ENCODE data around the gene ACIN1.
"Not testable (repeated sequence)": the region's sequence is repeated elsewhere in the genome, so short reads cannot be mapped to it uniquely, and the experiment has no call there.

Gene ACIN1

GRCh38 chr14:23023022-23023794, 71.7 kb downstream of the ACIN1 start:
- no peak overlapping the region for H3K9ac ChIP-seq (ENCODE audit: low read depth, low read length)
- no peaks in the 10 kb centered on the region for H3K9me3 ChIP-seq (replicated peaks; ENCODE audit: low read length)
- H3K36me3 ChIP-seq (ENCODE audit: insufficient read depth, low read length) = peaks cover 27% of the 10 kb centered on the region
- no peaks in the 10 kb centered on the region for H3K4me1 ChIP-seq (ENCODE audit: control insufficient read depth, insufficient read depth, low read length)
- no peaks in the 10 kb centered on the region for H3K27me3 ChIP-seq (ENCODE audit: control insufficient read depth, insufficient read depth, low read length)
- H3K4me3 ChIP-seq (ENCODE audit: low read length) = no peak overlapping the region
- H3K4me2 ChIP-seq (ENCODE audit: low read length) = no peak overlapping the region

GRCh38 chr14:23021889-23022442, 73.0 kb downstream of the ACIN1 start:
- Histone ChIP-seq H3K36me3 (ENCODE audit: insufficient read depth, low read length) (peaks cover 20% of the 10 kb centered on the region), H3K4me2 (ENCODE audit: low read length) (no peak overlapping the region), H3K27me3 (ENCODE audit: control insufficient read depth, insufficient read depth, low read length) (no peaks in the 10 kb centered on the region), H3K4me1 (ENCODE audit: control insufficient read depth, insufficient read depth, low read length) (no peaks in the 10 kb centered on the region), H3K9ac (ENCODE audit: low read depth, low read length) (no peak overlapping the region), H3K9me3 (replicated peaks; ENCODE audit: low read length) (no peaks in the 10 kb centered on the region), H3K4me3 (ENCODE audit: low read length) (no peak overlapping the region)

GRCh38 chr14:23021434-23021833, 73.5 kb downstream of the ACIN1 start:
- Histone ChIP-seq H3K36me3 (ENCODE audit: insufficient read depth, low read length) (peaks cover 20% of the 10 kb centered on the region), H3K4me2 (ENCODE audit: low read length) (no peak overlapping the region), H3K27me3 (ENCODE audit: control insufficient read depth, insufficient read depth, low read length) (no peaks in the 10 kb centered on the region), H3K4me1 (ENCODE audit: control insufficient read depth, insufficient read depth, low read length) (no peaks in the 10 kb centered on the region), H3K4me3 (ENCODE audit: low read length) (no peak overlapping the region), H3K9me3 (replicated peaks; ENCODE audit: low read length) (no peaks in the 10 kb centered on the region), H3K9ac (ENCODE audit: low read depth, low read length) (no peak overlapping the region)

DNA sequence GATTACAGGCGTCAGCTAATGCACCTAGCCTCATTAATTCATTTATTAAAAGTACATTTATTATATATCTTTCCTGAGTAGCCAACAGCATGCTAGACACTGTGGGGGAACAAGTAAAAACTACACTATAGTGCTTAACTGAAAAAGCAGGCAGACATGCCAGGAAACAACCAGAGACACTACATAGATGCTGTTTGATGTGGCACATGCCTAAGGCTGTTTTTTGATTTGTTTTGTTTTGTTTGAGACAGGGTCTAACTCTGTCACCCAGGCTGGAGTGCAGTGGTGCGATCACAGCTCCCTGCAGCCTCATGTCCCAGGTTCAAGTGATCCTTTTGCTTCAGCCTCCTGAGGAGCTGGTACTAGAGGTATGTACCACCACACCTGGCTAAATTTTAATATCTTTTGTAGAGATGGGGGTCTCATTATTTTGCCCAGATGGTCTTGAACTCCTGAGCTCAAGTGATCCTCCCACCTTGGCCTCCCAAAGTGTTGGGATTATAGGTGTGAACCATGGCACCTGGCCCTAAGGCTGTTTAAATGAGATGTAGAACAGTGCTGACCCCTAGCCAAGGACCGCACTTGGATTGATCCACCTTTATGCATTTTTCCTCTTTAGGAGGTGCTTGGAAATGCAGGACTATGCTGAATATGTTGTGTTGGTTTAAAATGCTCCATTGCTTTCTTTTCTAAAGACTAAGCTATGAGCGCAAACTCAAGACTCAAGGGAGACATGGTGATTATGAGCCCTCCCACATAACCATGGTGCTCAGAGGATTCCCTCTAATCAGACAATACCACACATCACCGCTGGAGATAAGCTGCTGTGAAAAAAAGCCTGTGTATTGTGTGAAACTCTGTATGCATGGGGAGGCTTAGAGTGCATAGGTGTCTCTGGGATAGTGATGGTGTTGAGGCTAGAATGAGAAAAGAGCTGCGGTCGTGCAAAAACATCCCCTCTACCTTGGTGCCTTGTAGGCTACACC, 74.5 kb downstream of the ACIN1 start:
- H3K9me3 ChIP-seq (replicated peaks; ENCODE audit: low read length) = no peaks in the 10 kb centered on the region
- no peak overlapping the region for H3K4me2 ChIP-seq (ENCODE audit: low read length)
- no peaks in the 10 kb centered on the region for H3K4me1 ChIP-seq (ENCODE audit: control insufficient read depth, insufficient read depth, low read length)
- H3K4me3 ChIP-seq (ENCODE audit: low read length) = no peak overlapping the region
- H3K27me3 ChIP-seq (ENCODE audit: control insufficient read depth, insufficient read depth, low read length) = no peaks in the 10 kb centered on the region
- peaks cover 10% of the 10 kb centered on the region for H3K36me3 ChIP-seq (ENCODE audit: insufficient read depth, low read length)
- no peak overlapping the region for H3K9ac ChIP-seq (ENCODE audit: low read depth, low read length)

GRCh38 chr14:23018107-23018506, 76.8 kb downstream of the ACIN1 start:
- no peaks in the 10 kb centered on the region for H3K4me1 ChIP-seq (ENCODE audit: control insufficient read depth, insufficient read depth, low read length)
- no peaks in the 10 kb centered on the region for H3K9me3 ChIP-seq (replicated peaks; ENCODE audit: low read length)
- no peaks in the 10 kb centered on the region for H3K36me3 ChIP-seq (ENCODE audit: insufficient read depth, low read length)
- H3K9ac ChIP-seq (ENCODE audit: low read depth, low read length) = no peak overlapping the region
- no peak overlapping the region for H3K4me3 ChIP-seq (ENCODE audit: low read length)
- H3K4me2 ChIP-seq (ENCODE audit: low read length) = no peak overlapping the region
- no peaks in the 10 kb centered on the region for H3K27me3 ChIP-seq (ENCODE audit: control insufficient read depth, insufficient read depth, low read length)

GRCh38 chr14:23017091-23017490, 77.8 kb downstream of the ACIN1 start:
- no peak overlapping the region for H3K9ac ChIP-seq (ENCODE audit: low read depth, low read length)
- no peaks in the 10 kb centered on the region for H3K36me3 ChIP-seq (ENCODE audit: insufficient read depth, low read length)
- H3K4me3 ChIP-seq (ENCODE audit: low read length) = no peak overlapping the region
- H3K4me1 ChIP-seq (ENCODE audit: control insufficient read depth, insufficient read depth, low read length) = no peaks in the 10 kb centered on the region
- H3K9me3 ChIP-seq (replicated peaks; ENCODE audit: low read length) = no peaks in the 10 kb centered on the region
- H3K4me2 ChIP-seq (ENCODE audit: low read length) = no peak overlapping the region
- H3K27me3 ChIP-seq (ENCODE audit: control insufficient read depth, insufficient read depth, low read length) = no peaks in the 10 kb centered on the region

DNA sequence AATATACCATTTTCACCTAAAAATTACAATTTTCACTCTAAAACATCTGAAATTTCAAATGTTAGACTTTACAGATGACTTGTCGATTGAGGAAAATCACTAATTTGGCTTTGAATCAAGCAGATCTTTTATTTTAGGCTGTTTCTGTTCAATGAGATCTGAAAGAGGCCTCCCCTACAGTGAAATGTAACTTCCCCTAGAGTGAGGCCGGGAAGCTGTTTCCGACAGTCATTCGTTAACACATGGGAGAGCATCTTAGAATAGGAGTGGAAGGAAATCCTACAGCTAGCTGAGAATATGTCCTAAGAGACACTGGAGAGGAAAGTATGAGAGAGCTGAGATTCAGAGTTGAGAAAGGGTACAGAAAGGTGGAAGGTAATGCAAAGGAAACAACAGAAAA, 79.3 kb downstream of the ACIN1 start:
- H3K27me3 ChIP-seq (ENCODE audit: control insufficient read depth, insufficient read depth, low read length) = no peaks in the 10 kb centered on the region
- no peaks in the 10 kb centered on the region for H3K9me3 ChIP-seq (replicated peaks; ENCODE audit: low read length)
- H3K4me2 ChIP-seq (ENCODE audit: low read length) = no peak overlapping the region
- H3K9ac ChIP-seq (ENCODE audit: low read depth, low read length) = no peak overlapping the region
- no peaks in the 10 kb centered on the region for H3K36me3 ChIP-seq (ENCODE audit: insufficient read depth, low read length)
- no peaks in the 10 kb centered on the region for H3K4me1 ChIP-seq (ENCODE audit: control insufficient read depth, insufficient read depth, low read length)
- H3K4me3 ChIP-seq (ENCODE audit: low read length) = no peak overlapping the region

GRCh38 chr14:23013749-23014054, 81.2 kb downstream of the ACIN1 start:
- H3K36me3 ChIP-seq (ENCODE audit: insufficient read depth, low read length); H3K27me3 ChIP-seq (ENCODE audit: control insufficient read depth, insufficient read depth, low read length): not testable (repeated sequence)
- peaks cover 14% of the 10 kb centered on the region for H3K4me1 ChIP-seq (ENCODE audit: control insufficient read depth, insufficient read depth, low read length)

DNA sequence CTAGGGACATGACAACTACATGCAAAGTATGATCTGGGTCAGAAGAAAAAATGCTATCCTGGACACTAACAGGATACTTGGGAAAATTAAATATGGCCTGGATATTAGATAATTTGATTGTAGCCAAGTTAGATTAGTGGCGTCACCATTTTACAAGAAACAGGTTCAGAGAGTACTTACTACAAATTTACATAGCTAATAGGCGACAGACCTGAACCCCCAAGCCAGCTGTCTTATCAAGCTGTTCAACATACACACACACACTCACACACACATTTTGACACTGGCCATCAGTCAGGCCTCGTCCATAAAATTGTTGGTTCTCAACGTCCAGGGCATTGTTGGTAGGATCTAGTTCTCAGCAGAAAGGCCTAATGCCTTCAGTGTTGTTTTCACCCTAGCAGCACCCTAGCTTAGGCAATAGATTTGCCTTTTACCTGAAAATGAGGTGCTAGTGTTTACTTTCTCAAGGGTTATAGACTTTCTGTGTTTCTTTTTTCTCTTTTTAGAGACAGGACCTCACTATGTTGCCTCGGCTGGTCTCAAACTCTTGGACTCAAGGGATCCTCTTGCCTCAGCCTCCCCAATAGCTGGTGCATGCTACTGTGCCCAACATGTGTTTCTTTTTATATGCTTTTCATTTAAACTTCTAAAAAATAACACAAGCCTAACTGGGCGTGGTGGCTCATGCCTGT, 81.7 kb downstream of the ACIN1 start:
- Histone ChIP-seq H3K36me3 (ENCODE audit: insufficient read depth, low read length) (no peaks in the 10 kb centered on the region), H3K4me1 (ENCODE audit: control insufficient read depth, insufficient read depth, low read length) (peaks cover 17% of the 10 kb centered on the region), H3K4me3 (ENCODE audit: low read length) (no peak overlapping the region), H3K9ac (ENCODE audit: low read depth, low read length) (no peak overlapping the region), H3K4me2 (ENCODE audit: low read length) (no peak overlapping the region), H3K27me3 (ENCODE audit: control insufficient read depth, insufficient read depth, low read length) (no peaks in the 10 kb centered on the region), H3K9me3 (replicated peaks; ENCODE audit: low read length) (no peaks in the 10 kb centered on the region)

More at GRCh38 chr14:23013749-23014054, 81.2 kb downstream of the ACIN1 start:
- H3K4me3 ChIP-seq (ENCODE audit: low read length); H3K9me3 ChIP-seq (replicated peaks; ENCODE audit: low read length); H3K9ac ChIP-seq (ENCODE audit: low read depth, low read length); H3K4me2 ChIP-seq (ENCODE audit: low read length): not testable (repeated sequence)

DNA sequence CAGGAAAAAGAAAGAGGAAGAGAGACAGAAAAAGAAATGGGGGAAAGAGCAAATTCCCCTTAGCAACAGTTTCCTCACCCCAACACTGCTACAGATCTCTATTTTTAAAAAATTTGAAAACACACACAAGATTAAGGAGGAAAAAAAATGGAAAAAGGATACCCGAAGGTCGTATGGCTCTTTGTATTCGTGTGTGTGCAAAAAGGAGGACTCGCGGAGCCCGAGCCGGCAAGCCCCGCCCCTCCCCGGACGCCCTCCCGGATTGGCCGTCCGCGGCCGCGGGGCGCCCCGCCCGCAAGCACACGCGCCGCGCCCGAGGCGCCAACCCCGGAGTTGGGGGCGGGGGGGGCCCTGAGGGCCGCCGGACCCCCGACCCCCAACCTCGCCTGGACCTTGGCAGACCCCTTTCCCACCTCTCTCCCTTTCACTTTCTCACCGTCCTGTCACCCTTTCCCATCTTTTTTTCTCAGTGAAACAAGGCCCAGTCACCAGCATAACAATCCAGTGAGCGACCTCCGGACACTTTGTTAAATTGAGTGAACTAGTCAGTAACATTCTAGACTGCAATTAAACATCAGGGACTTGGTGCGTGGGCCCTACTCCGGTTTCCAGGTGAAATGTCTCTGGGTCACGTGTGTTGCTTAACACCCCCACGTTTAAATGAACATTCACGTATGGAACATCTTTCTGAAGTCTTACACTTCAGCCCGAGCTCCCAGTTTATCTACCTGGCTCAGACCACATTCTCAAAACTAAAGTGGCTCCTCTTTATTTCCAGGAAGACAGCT, 84.8 kb downstream of the ACIN1 start, which contains the start of gene C14orf93:
C14orf93 (minus strand) TSS at position 205 of the 788 bp plus-strand sequence. CDS start 11,120 bp downstream, outside the sequence.
- Histone ChIP-seq H3K9me3 (replicated peaks; ENCODE audit: low read length) (no peaks in the 10 kb centered on the region), H3K9ac (ENCODE audit: low read depth, low read length) (peak within 1 kb of the TSS; percentile 68), H3K27me3 (ENCODE audit: control insufficient read depth, insufficient read depth, low read length) (no peaks in the 10 kb centered on the region), H3K4me3 (ENCODE audit: low read length) (peak within 1 kb of the TSS; percentile 76), H3K4me2 (ENCODE audit: low read length) (peak within 1 kb of the TSS; percentile 85), H3K36me3 (ENCODE audit: insufficient read depth, low read length) (no peaks in the 10 kb centered on the region), H3K4me1 (ENCODE audit: control insufficient read depth, insufficient read depth, low read length) (peaks cover 36% of the 10 kb centered on the region)

All from skeletal muscle satellite cell (primary cell).